ENCODE data around the gene PTPN1. TPM values are rescaled to one million over a fixed set of nuclear protein-coding genes. Genes with fewer than 3 reads are reported as not detected.

Gene PTPN1
- total RNA-seq, 3 donors from 2014 or later (not counting 1 experiment from before 2014, with no cell fraction given) = 52.9 to 64.5 (median 58.3) TPM

- no peaks in the 10 kb centered on the region for H3K9me3 ChIP-seq (ENCODE audit: control insufficient read depth, insufficient read depth, low read length)
- no peak overlapping the region for H3K27ac ChIP-seq (ENCODE audit: low read length)
- Mint-ChIP-seq H3K27ac (peak overlapping the region; percentile 59 to 68), H3K27me3 (ENCODE audit: low read depth in 2 of 2) (no peaks in the 10 kb centered on the region), H3K36me3 (no peaks in the 10 kb centered on the region), H3K4me3 (no peak overlapping the region), H3K9me3 (no peaks in the 10 kb centered on the region), H3K4me1 (peaks cover 63 to 66% of the 10 kb centered on the region in 2 donors)
- intact Hi-C loops (cut with micrococcal nuclease) = no loop called here
- H3K4me3 ChIP-seq (ENCODE audit: low read length) = no peak overlapping the region
- peaks cover 47% of the 10 kb centered on the region for H3K4me1 ChIP-seq (ENCODE audit: control insufficient read depth, insufficient read depth, low read length)
- DNase-seq (no peak), ATAC-seq (no peak)
- TF ChIP-seq CTCF (IDR thresholded peaks at IDR 0.05) = no peak
- 40% methylated on average over 5 of the region's 5 CpGs for WGBS (ENCODE audit: insufficient coverage)
- H3K27me3 ChIP-seq (ENCODE audit: control insufficient read depth, insufficient read depth, low read length) = no peaks in the 10 kb centered on the region
- H3K36me3 ChIP-seq (ENCODE audit: control insufficient read depth, insufficient read depth, low read length) = no peaks in the 10 kb centered on the region
Observed at GRCh38 chr20:50545126-50545525, 34.9 kb downstream of the PTPN1 start.

GRCh38 chr20:50546729-50547314 lies 36.6 kb downstream of the PTPN1 start:
- TF ChIP-seq CTCF (IDR thresholded peaks at IDR 0.05) = no peak
- no peaks in the 10 kb centered on the region for H3K27me3 Mint-ChIP-seq (ENCODE audit: low read depth in 2 of 2)
- intact Hi-C loops (cut with micrococcal nuclease) = no loop called here
- H3K27ac Mint-ChIP-seq = peak overlapping the region; percentile 59 to 68
- WGBS (ENCODE audit: insufficient coverage) = 5% methylated on average over 2 of the region's 5 CpGs
- Histone ChIP-seq H3K4me1 (ENCODE audit: control insufficient read depth, insufficient read depth, low read length) (peaks cover 30% of the 10 kb centered on the region), H3K27ac (ENCODE audit: low read length) (peak overlapping the region; percentile 31), H3K36me3 (ENCODE audit: control insufficient read depth, insufficient read depth, low read length) (no peaks in the 10 kb centered on the region), H3K9me3 (ENCODE audit: control insufficient read depth, insufficient read depth, low read length) (no peaks in the 10 kb centered on the region), H3K27me3 (ENCODE audit: control insufficient read depth, insufficient read depth, low read length) (no peaks in the 10 kb centered on the region), H3K4me3 (ENCODE audit: low read length) (peak overlapping the region; percentile 8)
- H3K36me3 Mint-ChIP-seq = no peaks in the 10 kb centered on the region
- H3K4me1 Mint-ChIP-seq = peaks cover 49 to 51% of the 10 kb centered on the region in 2 donors
- peak overlapping the region; percentile 69 for H3K4me3 Mint-ChIP-seq
- ATAC-seq (peak; percentile 21 to 48 (median 45)), DNase-seq (peak in 1 of 2 donors; percentile 22)
- no peaks in the 10 kb centered on the region for H3K9me3 Mint-ChIP-seq

GRCh38 chr20:50547964-50548363 lies 37.8 kb downstream of the PTPN1 start:
- 65% methylated on average over 6 of the region's 6 CpGs for WGBS (ENCODE audit: insufficient coverage)
- no peak for TF ChIP-seq CTCF (IDR thresholded peaks at IDR 0.05)
- Mint-ChIP-seq H3K9me3 (no peaks in the 10 kb centered on the region), H3K27me3 (ENCODE audit: low read depth in 2 of 2) (no peaks in the 10 kb centered on the region), H3K4me3 (peak overlapping the region; percentile 58), H3K36me3 (no peaks in the 10 kb centered on the region), H3K4me1 (peaks cover 40 to 42% of the 10 kb centered on the region in 2 donors), H3K27ac (peak overlapping the region in 1 of 2 donors; percentile 68)
- DNase-seq = no peak
- peaks cover 32% of the 10 kb centered on the region for H3K4me1 ChIP-seq (ENCODE audit: control insufficient read depth, insufficient read depth, low read length)
- intact Hi-C loops (cut with micrococcal nuclease) = no loop called here
- no peak for ATAC-seq
- no peaks in the 10 kb centered on the region for H3K27me3 ChIP-seq (ENCODE audit: control insufficient read depth, insufficient read depth, low read length)
- no peak overlapping the region for H3K4me3 ChIP-seq (ENCODE audit: low read length)
- no peaks in the 10 kb centered on the region for H3K36me3 ChIP-seq (ENCODE audit: control insufficient read depth, insufficient read depth, low read length)
- no peaks in the 10 kb centered on the region for H3K9me3 ChIP-seq (ENCODE audit: control insufficient read depth, insufficient read depth, low read length)
- no peak overlapping the region for H3K27ac ChIP-seq (ENCODE audit: low read length)

- Mint-ChIP-seq H3K4me3 (peak overlapping the region; percentile 58), H3K36me3 (no peaks in the 10 kb centered on the region), H3K27me3 (ENCODE audit: low read depth in 2 of 2) (no peaks in the 10 kb centered on the region), H3K9me3 (no peaks in the 10 kb centered on the region), H3K4me1 (peaks cover 39 to 40% of the 10 kb centered on the region in 2 donors), H3K27ac (peak overlapping the region in 1 of 2 donors; percentile 68)
- WGBS (ENCODE audit: insufficient coverage) = 93% methylated on average over 5 of the region's 5 CpGs
- no peaks in the 10 kb centered on the region for H3K27me3 ChIP-seq (ENCODE audit: control insufficient read depth, insufficient read depth, low read length)
- TF ChIP-seq CTCF (IDR thresholded peaks at IDR 0.05) = no peak
- H3K27ac ChIP-seq (ENCODE audit: low read length) = no peak overlapping the region
- intact Hi-C loops (cut with micrococcal nuclease) = no loop called here
- no peak overlapping the region for H3K4me3 ChIP-seq (ENCODE audit: low read length)
- peaks cover 32% of the 10 kb centered on the region for H3K4me1 ChIP-seq (ENCODE audit: control insufficient read depth, insufficient read depth, low read length)
- H3K36me3 ChIP-seq (ENCODE audit: control insufficient read depth, insufficient read depth, low read length) = no peaks in the 10 kb centered on the region
- ATAC-seq (no peak), DNase-seq (no peak)
- no peaks in the 10 kb centered on the region for H3K9me3 ChIP-seq (ENCODE audit: control insufficient read depth, insufficient read depth, low read length)
Observed at GRCh38 chr20:50548396-50548795, 38.2 kb downstream of the PTPN1 start.

Measured in natural killer cell (primary cell).